H9 (cell line): ENCODE measurements around the gene ARID4A. TPM values are rescaled to one million over a fixed set of nuclear protein-coding genes. Genes with fewer than 3 reads are reported as not detected.

ENCODE experiments used
- DNase-seq: peaks from one replicate; pipeline ENCODE4 v3.0.0-alpha.2; 2017
- H2AFZ ChIP-seq: one replicate; pipeline ENCODE4 v1.6.1; 2013; ENCODE audit warnings: mild to moderate bottlenecking, low read length, control low read depth, moderate library complexity
- H2AK5ac ChIP-seq: 2 replicates; pipeline ENCODE4 v1.6.1; 2013; ENCODE audit warnings: low read length, control low read depth, mixed read lengths; ENCODE audit not compliant: insufficient read length
- H2BK120ac ChIP-seq: one replicate; pipeline ENCODE4 v1.6.1; 2013; ENCODE audit warnings: low read depth, mild to moderate bottlenecking, low read length, control low read depth, inconsistent platforms; ENCODE audit not compliant: poor library complexity, severe bottlenecking
- H2BK12ac ChIP-seq: 2 replicates; pipeline ENCODE4 v1.6.1; 2013; ENCODE audit warnings: low read length, control low read depth, mixed read lengths, low read depth; ENCODE audit not compliant: insufficient read length
- H2BK15ac ChIP-seq: 2 replicates; pipeline ENCODE4 v1.6.1; 2013; ENCODE audit warnings: low read depth, low read length, control low read depth
- H2BK20ac ChIP-seq: one replicate; pipeline ENCODE4 v1.6.1; 2013; ENCODE audit warnings: low read depth, mild to moderate bottlenecking, low read length, control low read depth, inconsistent platforms; ENCODE audit not compliant: poor library complexity, severe bottlenecking
- H2BK5ac ChIP-seq: 2 replicates; pipeline ENCODE4 v1.6.1; 2013; ENCODE audit warnings: low read length, control low read depth, mixed read lengths; ENCODE audit not compliant: insufficient read length
- H3K14ac ChIP-seq: 2 replicates; pipeline ENCODE4 v1.6.1; 2013; ENCODE audit warnings: low read length, control low read depth; ENCODE audit not compliant: insufficient read depth
- H3K18ac ChIP-seq: 2 replicates; pipeline ENCODE4 v1.6.1; 2013; ENCODE audit warnings: low read depth, mild to moderate bottlenecking, mixed read lengths, low read length, control low read depth; ENCODE audit not compliant: insufficient read length
- H3K23ac ChIP-seq: 2 replicates; pipeline ENCODE4 v1.6.1; 2013; ENCODE audit warnings: low read length, control low read depth, mixed read lengths, low read depth; ENCODE audit not compliant: insufficient read length
- H3K23me2 ChIP-seq: 2 replicates; pipeline ENCODE4 v1.6.1; 2013; ENCODE audit warnings: low read depth, mild to moderate bottlenecking, mixed read lengths, low read length, control low read depth; ENCODE audit not compliant: insufficient read length, poor library complexity, severe bottlenecking
- H3K27ac ChIP-seq: 2 replicates; pipeline ENCODE4 v1.5.1; 2013; ENCODE audit warnings: low read length, control low read depth, mixed read lengths, low read depth; ENCODE audit not compliant: insufficient read length
- H3K27me3 ChIP-seq: 2 replicates; pipeline ENCODE4 v1.6.1; 2013; ENCODE audit warnings: low read length, control low read depth, inconsistent platforms; ENCODE audit not compliant: insufficient read depth
- H3K4ac ChIP-seq: 2 replicates; pipeline ENCODE4 v1.6.1; 2013; ENCODE audit warnings: low read depth, mild to moderate bottlenecking, control low read depth, inconsistent platforms, low read length, moderate library complexity
- H3K4me1 ChIP-seq: 2 replicates; pipeline ENCODE4 v1.6.1; 2013; ENCODE audit warnings: low read length, control low read depth, inconsistent platforms; ENCODE audit not compliant: insufficient read depth
- H3K4me2 ChIP-seq: 2 replicates; pipeline ENCODE4 v1.6.1; 2013; ENCODE audit warnings: low read length, control low read depth, mixed read lengths; ENCODE audit not compliant: insufficient read length, insufficient read depth
- H3K56ac ChIP-seq: 2 replicates; pipeline ENCODE4 v1.6.1; 2013; ENCODE audit warnings: low read depth, mild to moderate bottlenecking, mixed read lengths, low read length, control low read depth; ENCODE audit not compliant: insufficient read length
- H3K79me1 ChIP-seq: 2 replicates; pipeline ENCODE4 v1.6.1; 2013; ENCODE audit warnings: low read depth, mild to moderate bottlenecking, moderate library complexity, low read length, control low read depth, inconsistent platforms; ENCODE audit not compliant: insufficient read depth, poor library complexity, severe bottlenecking
- H3K79me2 ChIP-seq: 2 replicates; pipeline ENCODE4 v1.6.1; 2013; ENCODE audit warnings: low read length, control low read depth, inconsistent platforms; ENCODE audit not compliant: insufficient read depth
- H3K9ac ChIP-seq: 2 replicates; pipeline ENCODE4 v1.6.1; 2013; ENCODE audit warnings: low read length, control low read depth, mixed read lengths; ENCODE audit not compliant: insufficient read length; ENCODE audit errors: extremely low read depth
- H3K9me3 ChIP-seq: one replicate; pipeline ENCODE4 v1.6.1; 2013; ENCODE audit warnings: low read depth, low read length, inconsistent platforms; ENCODE audit not compliant: control insufficient read depth
- H3T11ph ChIP-seq: one replicate; pipeline ENCODE4 v1.6.1; 2013; ENCODE audit warnings: mild to moderate bottlenecking, low read length, control low read depth, inconsistent platforms
- H4K20me1 ChIP-seq: one replicate; pipeline ENCODE4 v1.6.1; 2013; ENCODE audit not compliant: control insufficient read depth, insufficient read length, insufficient read depth
- H4K5ac ChIP-seq: 2 replicates; pipeline ENCODE4 v1.6.1; 2013; ENCODE audit warnings: low read depth, mild to moderate bottlenecking, mixed read lengths, low read length, control low read depth; ENCODE audit not compliant: insufficient read length
- H4K8ac ChIP-seq: replicated peaks from 2 replicates; pipeline ENCODE4 v1.6.1; 2013; ENCODE audit warnings: low read length, control low read depth, mixed read lengths, low read depth; ENCODE audit not compliant: insufficient read length
- H4K91ac ChIP-seq: 2 replicates; pipeline ENCODE4 v1.6.1; 2013; ENCODE audit warnings: low read depth, mild to moderate bottlenecking, moderate library complexity, mixed read lengths, low read length, control low read depth; ENCODE audit not compliant: insufficient read length
- H3K27ac Mint-ChIP-seq, 3 experiments: 2 replicates in 2 of 3; 3 replicates in 1 of 3; pipeline ENCODE4 v1.8.0; 2020 to 2021; ENCODE audit warnings: mixed read lengths in 3 of 3, mild to moderate bottlenecking in 1 of 3, moderate library complexity in 1 of 3
- H3K27me3 Mint-ChIP-seq: 2 replicates; pipeline ENCODE4 v1.8.0; 2021; ENCODE audit warnings: low read depth, mild to moderate bottlenecking, moderate library complexity, mixed read lengths
- H3K36me3 Mint-ChIP-seq, 3 experiments: 2 replicates in 2 of 3; 3 replicates in 1 of 3; pipeline ENCODE4 v1.8.0; 2020 to 2021; ENCODE audit warnings: low read depth in 3 of 3, mixed read lengths in 3 of 3; ENCODE audit not compliant: insufficient read depth in 1 of 3
- H3K4me1 Mint-ChIP-seq, 2 experiments: 2 replicates each; pipeline ENCODE4 v1.8.0; 2020; ENCODE audit warnings: mixed read lengths in 2 of 2
- H3K4me3 Mint-ChIP-seq, 2 experiments: 2 replicates in 1 of 2; 3 replicates in 1 of 2; pipeline ENCODE4 v1.8.0; 2020 to 2021; ENCODE audit warnings: mild to moderate bottlenecking in 2 of 2, mixed read lengths in 2 of 2, moderate library complexity in 1 of 2
- H3K9me3 Mint-ChIP-seq, 2 experiments: 2 replicates in 1 of 2; 3 replicates in 1 of 2; pipeline ENCODE4 v1.8.0; 2020; ENCODE audit warnings: mild to moderate bottlenecking in 2 of 2, mixed read lengths in 2 of 2, moderate library complexity in 1 of 2
- WGBS: extraction: QIAGEN DNeasy Blood & Tissue Kit; methylation state at CpG from one replicate; pipeline ENCODE4 v1.1.7; 2013; ENCODE audit warnings: missing lambda C conversion rate, low lambda C conversion rate, mixed read lengths; ENCODE audit not compliant: insufficient read length; ENCODE audit errors: extremely low coverage; 5-methylcytosine and 5-hydroxymethylcytosine counted together
- total RNA-seq: library from RNA; stranded (reverse); gene quantifications from 2 replicates; pipeline ENCODE4 v1.2.1, GENCODE V29; 2021
- TF ChIP-seq, protein P1 (sequence below): fragments of 200-600 bp; sonication (generic); conservative IDR thresholded peaks from 3 replicates; pipeline ENCODE4 v1.8.0; 2021; ENCODE audit warnings: antibody characterized with exemption, mild to moderate bottlenecking

Gene ARID4A
- total RNA-seq, 1 experiment from 2014 or later, result 13.2 TPM

DNA sequence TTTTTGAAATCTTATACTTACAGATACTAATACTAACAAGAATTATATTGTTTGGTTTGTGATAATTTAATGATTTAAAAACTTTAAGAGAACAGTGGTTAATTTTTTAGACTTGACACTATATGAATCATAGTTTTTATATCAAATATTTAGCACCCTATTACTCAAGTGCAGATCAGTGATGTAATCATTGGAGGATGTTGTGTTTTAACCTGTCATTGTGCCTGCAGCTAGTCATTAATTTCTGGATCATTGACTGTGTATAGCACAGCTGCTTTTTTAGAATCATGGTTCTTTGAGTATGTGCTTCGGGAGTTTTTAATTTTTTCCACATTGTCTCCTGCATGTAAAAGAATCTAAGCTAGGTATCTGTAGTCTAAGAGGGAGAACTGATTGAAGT, 17.3 kb downstream of the ARID4A start:
- Histone ChIP-seq H3K27ac (no peak overlapping the region), H2BK15ac (no peak overlapping the region), H3K9ac (no peak overlapping the region), H2BK5ac (no peak overlapping the region), H4K20me1 (no peaks in the 10 kb centered on the region), H2BK120ac (no peak overlapping the region), H3K4ac (no peak overlapping the region), H3K4me2 (no peak overlapping the region), H4K5ac (no peak overlapping the region), H2BK20ac (no peak overlapping the region), H3K9me3 (no peaks in the 10 kb centered on the region), H3K27me3 (no peaks in the 10 kb centered on the region), H3K23me2 (no peaks in the 10 kb centered on the region), H3K23ac (no peak overlapping the region), H3K79me2 (no peaks in the 10 kb centered on the region), H4K91ac (no peak overlapping the region), H2AFZ (no peak overlapping the region), H3K79me1 (no peaks in the 10 kb centered on the region), H3T11ph (no peak overlapping the region), H4K8ac (no peak overlapping the region), H2AK5ac (no peak overlapping the region), H3K18ac (no peak overlapping the region), H2BK12ac (no peak overlapping the region), H3K4me1 (no peaks in the 10 kb centered on the region), H3K56ac (no peak overlapping the region), H3K14ac (no peak overlapping the region)
- Mint-ChIP-seq H3K4me3 (no peak overlapping the region), H3K27me3 (no peaks in the 10 kb centered on the region), H3K27ac (no peak overlapping the region), H3K9me3 (no peaks in the 10 kb centered on the region), H3K4me1 (no peaks in the 10 kb centered on the region), H3K36me3 (peaks cover 10 to 24% (median 11%) of the 10 kb centered on the region in 3 experiments; a peak in 6 of 7 replicates)
- no peak for DNase-seq
- TF ChIP-seq, protein P1, sequence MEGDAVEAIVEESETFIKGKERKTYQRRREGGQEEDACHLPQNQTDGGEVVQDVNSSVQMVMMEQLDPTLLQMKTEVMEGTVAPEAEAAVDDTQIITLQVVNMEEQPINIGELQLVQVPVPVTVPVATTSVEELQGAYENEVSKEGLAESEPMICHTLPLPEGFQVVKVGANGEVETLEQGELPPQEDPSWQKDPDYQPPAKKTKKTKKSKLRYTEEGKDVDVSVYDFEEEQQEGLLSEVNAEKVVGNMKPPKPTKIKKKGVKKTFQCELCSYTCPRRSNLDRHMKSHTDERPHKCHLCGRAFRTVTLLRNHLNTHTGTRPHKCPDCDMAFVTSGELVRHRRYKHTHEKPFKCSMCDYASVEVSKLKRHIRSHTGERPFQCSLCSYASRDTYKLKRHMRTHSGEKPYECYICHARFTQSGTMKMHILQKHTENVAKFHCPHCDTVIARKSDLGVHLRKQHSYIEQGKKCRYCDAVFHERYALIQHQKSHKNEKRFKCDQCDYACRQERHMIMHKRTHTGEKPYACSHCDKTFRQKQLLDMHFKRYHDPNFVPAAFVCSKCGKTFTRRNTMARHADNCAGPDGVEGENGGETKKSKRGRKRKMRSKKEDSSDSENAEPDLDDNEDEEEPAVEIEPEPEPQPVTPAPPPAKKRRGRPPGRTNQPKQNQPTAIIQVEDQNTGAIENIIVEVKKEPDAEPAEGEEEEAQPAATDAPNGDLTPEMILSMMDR, result no peak
- WGBS, result no CpG with 5 or more reads among the region's 1 CpG
